UCSD-AML1 (cell line): ENCODE data around the gene ANKRD31.

Source experiments
- DNase-seq: peaks from one replicate; lab custom pipeline; 2025; ENCODE audit not compliant: unreplicated experiment; lab: John Stamatoyannopoulos, UW

The ANKRD31 gene

GRCh38 chr5:75044406-75044805 lies 192.3 kb downstream of the ANKRD31 start:
- DNase-seq: no peak

- no peak for DNase-seq
Observed at GRCh38 chr5:75043633-75044264, 192.9 kb downstream of the ANKRD31 start.

GRCh38 chr5:75042522-75042921 lies 194.2 kb downstream of the ANKRD31 start:
- DNase-seq: no peak

DNA sequence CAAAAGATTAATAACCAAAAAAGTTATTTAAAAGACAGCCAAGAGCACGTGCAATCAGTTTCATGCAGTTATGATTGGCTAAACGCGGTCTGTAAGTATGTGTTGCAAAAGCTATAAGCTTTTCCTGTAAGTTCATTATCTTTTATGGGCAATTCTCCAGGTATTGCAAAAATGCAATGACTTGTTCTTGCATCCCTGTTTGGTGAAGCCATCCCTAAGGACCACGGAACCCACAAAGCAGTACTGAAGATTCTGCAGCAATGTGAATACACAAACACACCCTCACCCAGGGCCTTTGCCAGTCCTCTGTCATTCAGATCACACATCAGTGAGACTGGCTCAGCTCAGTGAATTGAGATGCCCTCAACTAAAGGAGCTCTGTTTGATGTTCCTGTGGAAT lies 195.7 kb downstream of the ANKRD31 start:
- no peak for DNase-seq

DNA sequence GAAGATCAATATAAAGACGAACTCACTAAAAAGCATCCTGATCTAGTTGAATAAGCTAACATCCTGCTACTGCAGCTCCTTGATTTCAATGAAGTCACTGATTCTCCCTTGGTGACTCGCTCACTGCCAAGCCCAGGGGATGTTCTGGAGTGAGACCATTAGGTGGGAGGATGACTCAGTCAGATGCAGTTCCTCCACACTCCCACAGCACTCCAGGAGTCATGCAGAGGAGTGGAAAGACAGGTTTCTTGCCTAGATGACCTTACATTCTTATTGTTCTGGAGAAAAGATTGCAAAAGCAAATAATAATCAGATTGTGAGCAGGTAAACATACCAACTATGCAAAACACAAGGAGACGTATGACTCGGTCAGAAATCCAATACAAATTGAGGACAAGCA lies 199.6 kb downstream of the ANKRD31 start:
- no peak for DNase-seq

DNA sequence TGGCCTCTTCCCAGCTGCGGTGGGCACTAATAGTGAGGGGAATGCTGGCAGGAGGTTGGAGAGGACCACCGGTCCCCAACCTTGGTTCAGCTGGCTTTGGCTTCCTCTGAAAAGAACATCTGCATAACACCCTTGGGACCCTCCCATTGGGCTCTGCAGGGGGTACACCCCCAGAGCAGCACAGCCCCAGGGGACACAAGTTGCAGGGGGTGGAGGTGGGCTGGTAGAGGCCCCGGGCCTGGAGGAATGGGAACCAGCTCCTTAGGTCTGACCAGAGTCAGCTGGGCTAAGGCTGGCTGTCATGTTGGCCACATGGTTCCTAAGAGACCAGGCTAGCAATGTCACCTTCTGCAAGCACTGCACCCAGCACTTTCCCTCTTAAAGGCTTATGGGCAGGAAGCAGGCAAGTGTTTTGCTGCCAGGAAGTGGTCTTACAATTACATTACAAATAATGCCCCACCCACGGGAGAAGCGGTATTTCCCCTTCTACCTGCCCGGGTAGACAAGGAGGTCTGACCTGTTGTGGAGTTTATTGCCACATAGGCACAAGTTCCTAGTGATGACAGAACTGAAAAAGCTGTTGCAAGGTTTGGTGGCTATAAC lies 202.4 kb downstream of the ANKRD31 start:
- no peak for DNase-seq

DNA sequence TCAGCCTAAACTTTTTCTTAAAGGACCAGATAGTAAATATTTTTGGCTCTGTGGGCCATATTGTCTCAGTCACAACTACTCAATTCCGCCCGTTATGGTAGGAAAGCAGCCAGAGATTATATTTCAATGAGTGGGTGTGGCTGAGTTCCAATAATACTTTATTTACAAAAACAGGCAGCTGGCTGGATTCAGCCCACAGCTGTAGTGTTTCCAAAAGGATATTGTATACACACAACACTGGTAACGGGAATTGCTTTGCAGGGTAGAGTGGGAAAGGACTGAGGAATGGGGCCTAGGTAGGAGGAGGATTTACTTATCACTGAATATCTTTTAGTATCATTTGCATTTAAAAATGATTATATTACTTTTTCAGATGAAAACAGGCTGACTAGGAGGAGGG lies 205.3 kb downstream of the ANKRD31 start:
- DNase-seq: no peak

DNA sequence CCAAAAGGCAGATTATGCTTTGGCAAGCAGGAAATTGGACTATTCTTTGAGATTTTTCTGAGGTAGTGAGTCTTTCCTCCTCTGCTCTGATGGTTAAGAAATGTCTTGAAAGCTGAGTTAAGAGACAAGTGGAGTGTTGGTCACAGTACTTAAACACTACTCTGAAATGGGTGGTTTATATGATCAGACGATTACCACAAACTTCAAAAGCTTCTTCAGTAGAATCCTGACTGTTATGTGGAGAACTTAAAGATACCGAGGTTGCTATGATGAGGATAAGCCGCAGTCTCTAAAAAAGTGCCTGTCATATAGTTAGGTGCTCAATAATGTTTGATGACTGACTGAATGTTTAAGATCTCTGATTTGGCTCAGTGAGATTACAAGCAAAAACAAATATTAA lies 208.6 kb downstream of the ANKRD31 start:
- no peak for DNase-seq

- DNase-seq: no peak
Observed at GRCh38 chr5:75023368-75024159, 213.1 kb downstream of the ANKRD31 start.

- DNase-seq: no peak
Observed at GRCh38 chr5:75021800-75022199, 214.9 kb downstream of the ANKRD31 start.

- DNase-seq: no peak
Observed at GRCh38 chr5:75021219-75021618, 215.5 kb downstream of the ANKRD31 start.

DNA sequence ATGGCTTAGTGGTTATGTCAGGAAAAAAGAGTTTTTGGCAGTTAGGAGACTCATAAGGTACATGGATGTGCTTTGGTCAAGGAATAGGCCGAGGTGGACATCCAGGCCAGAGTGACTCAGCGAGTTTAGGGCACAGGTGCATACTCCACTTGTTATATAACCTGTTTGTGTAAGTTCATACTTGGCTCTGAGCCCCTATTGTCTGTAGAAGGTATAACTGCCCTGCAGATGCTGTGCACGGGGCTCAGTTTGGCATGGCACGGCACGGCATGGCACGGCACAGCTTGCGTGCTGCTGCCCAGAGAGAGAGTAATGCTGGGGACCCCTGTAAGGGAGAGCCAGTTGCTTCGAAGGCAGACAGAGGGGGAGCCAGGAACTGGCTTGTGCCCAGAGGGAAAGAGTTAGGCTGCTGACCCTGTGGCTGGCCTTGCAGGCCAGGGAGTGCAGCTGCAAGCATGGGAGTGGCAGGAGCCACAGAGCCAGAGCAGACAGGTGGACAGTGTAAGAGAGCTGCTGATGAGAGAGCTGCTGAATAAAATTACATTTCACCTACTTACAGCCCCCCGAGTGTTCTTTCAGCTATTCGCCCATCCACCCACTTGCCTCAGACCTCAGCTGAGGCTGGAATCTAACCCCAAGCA lies 216.5 kb downstream of the ANKRD31 start:
- no peak for DNase-seq

DNA sequence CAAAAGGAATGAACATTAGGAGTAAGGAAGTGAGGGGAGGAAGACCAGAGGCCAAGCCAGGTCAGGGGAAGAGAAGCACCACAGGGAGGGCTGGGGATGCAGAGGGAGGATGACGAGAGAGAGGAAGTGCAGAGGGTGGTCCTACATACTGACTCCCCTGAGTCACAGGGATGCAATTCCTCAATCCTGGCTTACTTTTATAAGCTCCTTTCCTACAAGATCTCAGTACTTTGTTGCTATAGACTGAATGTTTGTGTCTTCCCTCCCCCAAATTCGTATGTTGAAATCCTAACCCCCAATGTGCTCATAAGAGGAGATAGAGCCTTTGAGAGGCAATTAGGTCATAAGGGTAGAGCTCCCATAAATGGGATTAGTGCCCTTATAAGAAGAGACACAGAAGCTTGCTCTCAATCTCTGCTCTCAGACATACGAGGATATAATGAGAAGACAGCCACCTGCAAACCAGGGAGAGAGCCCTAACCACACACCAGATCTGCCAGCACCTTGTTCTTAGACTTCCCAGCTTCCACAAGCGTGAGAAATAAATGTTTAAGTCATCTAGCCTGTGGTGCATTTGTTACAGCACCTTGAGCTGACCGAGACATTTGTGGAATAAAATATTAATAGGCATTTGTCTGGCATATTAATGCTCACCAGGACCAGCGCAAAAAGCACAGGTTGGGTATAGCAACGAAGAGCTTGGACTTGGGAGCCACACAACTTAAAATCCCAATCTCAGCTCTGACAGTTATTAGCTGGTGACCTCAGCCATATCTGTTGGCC lies 217.7 kb downstream of the ANKRD31 start:
- no peak for DNase-seq
